ENCODE data around the gene SPIRE1.

- TF ChIP-seq, protein P1, sequence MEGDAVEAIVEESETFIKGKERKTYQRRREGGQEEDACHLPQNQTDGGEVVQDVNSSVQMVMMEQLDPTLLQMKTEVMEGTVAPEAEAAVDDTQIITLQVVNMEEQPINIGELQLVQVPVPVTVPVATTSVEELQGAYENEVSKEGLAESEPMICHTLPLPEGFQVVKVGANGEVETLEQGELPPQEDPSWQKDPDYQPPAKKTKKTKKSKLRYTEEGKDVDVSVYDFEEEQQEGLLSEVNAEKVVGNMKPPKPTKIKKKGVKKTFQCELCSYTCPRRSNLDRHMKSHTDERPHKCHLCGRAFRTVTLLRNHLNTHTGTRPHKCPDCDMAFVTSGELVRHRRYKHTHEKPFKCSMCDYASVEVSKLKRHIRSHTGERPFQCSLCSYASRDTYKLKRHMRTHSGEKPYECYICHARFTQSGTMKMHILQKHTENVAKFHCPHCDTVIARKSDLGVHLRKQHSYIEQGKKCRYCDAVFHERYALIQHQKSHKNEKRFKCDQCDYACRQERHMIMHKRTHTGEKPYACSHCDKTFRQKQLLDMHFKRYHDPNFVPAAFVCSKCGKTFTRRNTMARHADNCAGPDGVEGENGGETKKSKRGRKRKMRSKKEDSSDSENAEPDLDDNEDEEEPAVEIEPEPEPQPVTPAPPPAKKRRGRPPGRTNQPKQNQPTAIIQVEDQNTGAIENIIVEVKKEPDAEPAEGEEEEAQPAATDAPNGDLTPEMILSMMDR (conservative IDR thresholded peaks at IDR 0.05; ENCODE audit: low read length), result no peak
- TF ChIP-seq EZH2phosphoT487 (IDR thresholded peaks at IDR 0.05; ENCODE audit: borderline replicate concordance), result no peak
Observed at GRCh38 chr18:12461326-12461725, 196.6 kb downstream of the SPIRE1 start.

Measured in Loucy (cell line).